OCI-LY1 (cell line): ENCODE measurements around the gene RHBG.

Experiments used
- H2AFZ ChIP-seq: fragments of 200-600 bp; sonication (generic), shearing (Covaris generic); 2 replicates; pipeline ENCODE4 v1.6.0; 2014; ENCODE audit warnings: antibody characterized with exemption, mild to moderate bottlenecking, low read length
- H3F3A ChIP-seq: fragments of 200-600 bp; sonication (generic), shearing (Covaris generic); 2 replicates; pipeline ENCODE4 v1.6.0; 2014; ENCODE audit warnings: mild to moderate bottlenecking, antibody characterized with exemption, low read length, moderate library complexity; ENCODE audit not compliant: insufficient read depth
- H3K27ac ChIP-seq: fragments of 200-600 bp; sonication (generic); 2 replicates; pipeline ENCODE4 v1.5.1; 2014; ENCODE audit warnings: low read length, mixed run types, mild to moderate bottlenecking, low read depth; ENCODE audit not compliant: poor library complexity, severe bottlenecking
- H3K27me3 ChIP-seq: fragments of 200-600 bp; sonication (generic); 2 replicates; pipeline ENCODE4 v1.6.0; 2014; ENCODE audit warnings: antibody characterized with exemption, mild to moderate bottlenecking, low read length, moderate library complexity; ENCODE audit not compliant: insufficient read depth
- H3K36me3 ChIP-seq: fragments of 200-600 bp; sonication (generic); 2 replicates; pipeline ENCODE4 v1.6.1; 2014; ENCODE audit warnings: mild to moderate bottlenecking, antibody characterized with exemption, low read length, moderate library complexity, mixed read lengths; ENCODE audit not compliant: insufficient read depth
- H3K4me1 ChIP-seq: fragments of 200-600 bp; sonication (generic); 2 replicates; pipeline ENCODE4 v1.5.1; 2014; ENCODE audit warnings: mild to moderate bottlenecking, low read length, moderate library complexity; ENCODE audit not compliant: insufficient read depth, severe bottlenecking
- H3K4me2 ChIP-seq: fragments of 200-600 bp; sonication (generic), shearing (Covaris generic); 2 replicates; pipeline ENCODE4 v1.6.1; 2014; ENCODE audit warnings: low read length
- H3K4me3 ChIP-seq: fragments of 200-600 bp; sonication (generic); 2 replicates; pipeline ENCODE4 v1.5.1; 2014; ENCODE audit warnings: low read length, low read depth, mild to moderate bottlenecking, mixed read lengths; ENCODE audit not compliant: poor library complexity, severe bottlenecking
- H3K79me2 ChIP-seq: fragments of 200-600 bp; shearing (Covaris generic); 2 replicates; pipeline ENCODE4 v1.6.1; 2016; ENCODE audit warnings: mixed run types, low read length, mixed read lengths; ENCODE audit not compliant: insufficient read depth
- H3K9ac ChIP-seq: fragments of 200-600 bp; sonication (generic), shearing (Covaris generic); 2 replicates; pipeline ENCODE4 v1.6.1; 2014; ENCODE audit warnings: mild to moderate bottlenecking, low read length, mixed read lengths
- H3K9me2 ChIP-seq: fragments of 200-600 bp; sonication (generic), shearing (Covaris generic); 2 replicates; pipeline ENCODE4 v1.6.1; 2014; ENCODE audit warnings: low read depth, mild to moderate bottlenecking, low read length, mixed read lengths
- H3K9me3 ChIP-seq: fragments of 200-600 bp; shearing (Covaris generic); 2 replicates; pipeline ENCODE4 v1.6.1; 2014; ENCODE audit warnings: low read length, mixed read lengths
- H4K20me1 ChIP-seq: fragments of 200-600 bp; sonication (generic), shearing (Covaris generic); 2 replicates; pipeline ENCODE4 v1.6.0; 2016; ENCODE audit warnings: mild to moderate bottlenecking, low read length; ENCODE audit not compliant: insufficient read depth
- EZH2 ChIP-seq: fragments of 200-600 bp; sonication (generic), shearing (Covaris generic); IDR thresholded peaks from 2 replicates; pipeline ENCODE4 v1.8.0; 2017; ENCODE audit warnings: borderline replicate concordance, mixed run types, mild to moderate bottlenecking, antibody characterized with exemption, low read length, moderate library complexity, mixed read lengths
- TF ChIP-seq, protein P1 (sequence below): fragments of 200-600 bp; sonication (generic), shearing (Covaris generic); IDR thresholded peaks from 2 replicates; pipeline ENCODE4 v1.5.1; 2017; ENCODE audit warnings: mild to moderate bottlenecking, antibody characterized with exemption, low read length, moderate library complexity, mixed read lengths

RHBG gene

DNA sequence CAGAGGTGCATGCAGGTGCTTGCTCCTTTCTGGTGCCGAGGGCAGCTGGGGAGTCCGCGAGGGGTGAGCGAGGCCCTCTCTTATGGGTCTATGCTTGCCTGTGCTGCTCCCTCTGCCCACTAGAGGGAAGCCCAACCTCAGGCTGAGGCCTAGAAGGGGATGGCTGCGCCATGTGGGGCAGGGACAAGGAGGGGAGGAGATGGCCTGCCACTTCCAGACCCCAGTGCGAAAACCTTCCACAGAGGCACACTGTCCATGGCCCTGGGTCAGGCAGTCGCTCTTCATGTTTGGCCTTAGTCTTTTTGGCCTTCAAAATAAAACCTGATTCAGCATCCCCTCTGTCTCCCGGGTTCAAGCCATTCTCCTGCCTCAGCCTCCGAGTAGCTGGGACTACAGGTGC lies 14.0 kb downstream of the RHBG start:
- Histone ChIP-seq H4K20me1 (no peaks in the 10 kb centered on the region), H3K4me2 (no peak overlapping the region), H3K9me2 (no peaks in the 10 kb centered on the region), H3K36me3 (no peaks in the 10 kb centered on the region), H3K27ac (no peak overlapping the region), H2AFZ (no peak overlapping the region), H3K27me3 (no peaks in the 10 kb centered on the region), H3K4me1 (no peaks in the 10 kb centered on the region), H3K9me3 (no peaks in the 10 kb centered on the region), H3K79me2 (no peaks in the 10 kb centered on the region), H3F3A (no peaks in the 10 kb centered on the region), H3K4me3 (no peak overlapping the region), H3K9ac (no peak overlapping the region)
- TF ChIP-seq, protein P1, sequence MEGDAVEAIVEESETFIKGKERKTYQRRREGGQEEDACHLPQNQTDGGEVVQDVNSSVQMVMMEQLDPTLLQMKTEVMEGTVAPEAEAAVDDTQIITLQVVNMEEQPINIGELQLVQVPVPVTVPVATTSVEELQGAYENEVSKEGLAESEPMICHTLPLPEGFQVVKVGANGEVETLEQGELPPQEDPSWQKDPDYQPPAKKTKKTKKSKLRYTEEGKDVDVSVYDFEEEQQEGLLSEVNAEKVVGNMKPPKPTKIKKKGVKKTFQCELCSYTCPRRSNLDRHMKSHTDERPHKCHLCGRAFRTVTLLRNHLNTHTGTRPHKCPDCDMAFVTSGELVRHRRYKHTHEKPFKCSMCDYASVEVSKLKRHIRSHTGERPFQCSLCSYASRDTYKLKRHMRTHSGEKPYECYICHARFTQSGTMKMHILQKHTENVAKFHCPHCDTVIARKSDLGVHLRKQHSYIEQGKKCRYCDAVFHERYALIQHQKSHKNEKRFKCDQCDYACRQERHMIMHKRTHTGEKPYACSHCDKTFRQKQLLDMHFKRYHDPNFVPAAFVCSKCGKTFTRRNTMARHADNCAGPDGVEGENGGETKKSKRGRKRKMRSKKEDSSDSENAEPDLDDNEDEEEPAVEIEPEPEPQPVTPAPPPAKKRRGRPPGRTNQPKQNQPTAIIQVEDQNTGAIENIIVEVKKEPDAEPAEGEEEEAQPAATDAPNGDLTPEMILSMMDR = peak; percentile 85
- no peak for TF ChIP-seq EZH2

DNA sequence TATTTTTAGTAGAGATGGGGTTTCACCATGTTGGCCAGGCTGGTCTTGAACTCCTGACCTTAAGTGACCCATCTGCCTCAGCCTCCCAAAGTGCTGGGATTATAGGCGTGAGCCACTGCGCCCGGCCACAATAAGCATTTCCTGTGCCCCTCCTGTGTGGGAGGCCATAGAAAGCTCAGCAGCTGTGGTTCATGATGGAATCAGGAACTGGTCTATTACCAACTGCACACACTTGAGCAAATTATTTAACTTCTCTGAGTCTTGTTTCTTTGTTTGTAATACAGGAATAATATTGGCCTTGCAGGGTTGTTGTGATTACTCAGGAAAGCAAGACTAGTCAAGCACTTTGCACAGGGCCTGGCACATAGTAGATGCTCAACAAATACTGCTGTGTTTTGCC lies 15.0 kb downstream of the RHBG start:
- H4K20me1 ChIP-seq = no peaks in the 10 kb centered on the region
- H3K4me1 ChIP-seq = peaks cover 6% of the 10 kb centered on the region
- no peaks in the 10 kb centered on the region for H3K36me3 ChIP-seq
- no peak overlapping the region for H2AFZ ChIP-seq
- no peaks in the 10 kb centered on the region for H3K9me2 ChIP-seq
- no peaks in the 10 kb centered on the region for H3F3A ChIP-seq
- no peak overlapping the region for H3K9ac ChIP-seq
- no peak overlapping the region for H3K4me2 ChIP-seq
- H3K27ac ChIP-seq = no peak overlapping the region
- no peak overlapping the region for H3K4me3 ChIP-seq
- no peaks in the 10 kb centered on the region for H3K27me3 ChIP-seq
- H3K79me2 ChIP-seq = no peaks in the 10 kb centered on the region
- no peaks in the 10 kb centered on the region for H3K9me3 ChIP-seq
- no peak for TF ChIP-seq EZH2
- TF ChIP-seq, protein P1 = no peak

DNA sequence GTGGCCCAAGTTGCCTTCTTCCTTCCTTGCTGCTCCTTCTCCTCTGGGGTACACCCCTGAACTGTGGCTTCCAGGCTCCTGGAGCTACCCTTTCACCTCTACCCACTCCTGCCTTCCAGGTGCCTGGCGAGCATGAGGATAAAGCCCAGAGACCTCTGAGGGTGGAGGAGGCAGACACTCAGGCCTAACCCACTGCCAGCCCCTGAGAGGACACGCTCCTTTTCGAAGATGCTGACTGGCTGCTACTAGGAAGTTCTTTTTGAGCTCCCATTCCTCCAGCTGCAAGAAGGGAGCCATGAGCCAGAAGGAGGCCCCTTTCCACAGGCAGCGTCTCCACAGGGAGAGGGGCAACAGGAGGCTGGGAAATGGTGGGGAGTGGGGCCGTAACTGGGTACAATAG lies 15.6 kb downstream of the RHBG start:
- H2AFZ ChIP-seq = no peak overlapping the region
- H3K79me2 ChIP-seq = no peaks in the 10 kb centered on the region
- no peaks in the 10 kb centered on the region for H3K9me3 ChIP-seq
- H3K4me1 ChIP-seq = peaks cover 6% of the 10 kb centered on the region
- no peak for TF ChIP-seq EZH2
- TF ChIP-seq, protein P1 = no peak
- H3K4me2 ChIP-seq = no peak overlapping the region
- no peaks in the 10 kb centered on the region for H3K36me3 ChIP-seq
- no peaks in the 10 kb centered on the region for H3F3A ChIP-seq
- no peaks in the 10 kb centered on the region for H3K27me3 ChIP-seq
- H4K20me1 ChIP-seq = no peaks in the 10 kb centered on the region
- H3K9me2 ChIP-seq = no peaks in the 10 kb centered on the region
- H3K4me3 ChIP-seq = no peak overlapping the region
- no peak overlapping the region for H3K27ac ChIP-seq
- H3K9ac ChIP-seq = no peak overlapping the region
